Activated CD8-positive, alpha-beta memory T cell treated with anti-CD3 and anti-CD28 coated beads, Interleukin-2, amount 50 U/mL, for 1 hour (primary cell): ENCODE measurements around the gene OR8D2.

Experiments used
- DNase-seq: peaks from one replicate; pipeline ENCODE4 v3.0.0-alpha.2; 2020; ENCODE audit errors: extremely low read depth

Gene OR8D2

GRCh38 chr11:124320097-124320496, at the start of gene OR8D2:
TSS of gene OR8D2 (minus strand) at chr11:124320197. CDS start at chr11:124320197, 0 bp downstream.
- DNase-seq, result no peak

- no peak for DNase-seq
Observed at GRCh38 chr11:124359566-124359965, 39.6 kb upstream of the OR8D2 start.

GRCh38 chr11:124346311-124346955, 26.4 kb upstream of the OR8D2 start:
- DNase-seq, result no peak

- DNase-seq, result no peak
Observed at GRCh38 chr11:124344346-124344745, 24.3 kb upstream of the OR8D2 start.

GRCh38 chr11:124340142-124340447, 20.1 kb upstream of the OR8D2 start:
- DNase-seq, result no peak

GRCh38 chr11:124339396-124340141, 19.6 kb upstream of the OR8D2 start:
- no peak for DNase-seq

- no peak for DNase-seq
Observed at GRCh38 chr11:124331873-124332272, 11.9 kb upstream of the OR8D2 start.

- DNase-seq, result no peak
Observed at GRCh38 chr11:124329787-124330478, 9.9 kb upstream of the OR8D2 start.

GRCh38 chr11:124327775-124328174, 7.8 kb upstream of the OR8D2 start:
- DNase-seq, result no peak

- no peak for DNase-seq
Observed at GRCh38 chr11:124322356-124322755, 2.4 kb upstream of the OR8D2 start.

- no peak for DNase-seq
Observed at GRCh38 chr11:124315052-124315451, 4.9 kb downstream of the OR8D2 start.

GRCh38 chr11:124313849-124314248, 6.1 kb downstream of the OR8D2 start, which contains the start of gene OR8D1:
TSS of gene OR8D1 (minus strand) at chr11:124313949. CDS start at chr11:124310766, 3,183 bp downstream.
- no peak for DNase-seq

- no peak for DNase-seq
Observed at GRCh38 chr11:124313131-124313530, 6.9 kb downstream of the OR8D2 start.

- no peak for DNase-seq
Observed at GRCh38 chr11:124311670-124312069, 8.3 kb downstream of the OR8D2 start.

GRCh38 chr11:124311269-124311668, 8.7 kb downstream of the OR8D2 start:
- DNase-seq, result no peak

- DNase-seq, result no peak
Observed at GRCh38 chr11:124310721-124311120, 9.3 kb downstream of the OR8D2 start.

- no peak for DNase-seq
Observed at GRCh38 chr11:124307093-124307492, 12.9 kb downstream of the OR8D2 start.

- no peak for DNase-seq
Observed at GRCh38 chr11:124302347-124303125, 17.5 kb downstream of the OR8D2 start.

GRCh38 chr11:124301548-124301947, 18.4 kb downstream of the OR8D2 start:
- DNase-seq, result no peak

GRCh38 chr11:124297921-124298320, 22.1 kb downstream of the OR8D2 start:
- DNase-seq, result no peak

GRCh38 chr11:124296016-124296415, 24.0 kb downstream of the OR8D2 start:
- DNase-seq, result no peak

- no peak for DNase-seq
Observed at GRCh38 chr11:124294687-124295086, 25.3 kb downstream of the OR8D2 start.
